RWPE2 (cell line): ENCODE measurements around the gene COL21A1.

Experiments used
- ATAC-seq: fragments of 200-7000 bp; cut with Tn5 transposase; 3 replicates; pipeline ENCODE4 v1.9.1; 2021; ENCODE audit warnings: low read depth
- DNase-seq: peaks from one replicate; pipeline ENCODE4 v3.0.0-alpha.2; 2020; ENCODE audit warnings: low spot score
- H3K27ac ChIP-seq: fragments of 450-650 bp; 2 replicates; pipeline ENCODE4 v1.5.1; 2017; ENCODE audit warnings: mild to moderate bottlenecking; ENCODE audit not compliant: poor library complexity, severe bottlenecking
- H3K27me3 ChIP-seq: fragments of 250-450 bp; sonication (Bioruptor Pico); 2 replicates; pipeline ENCODE4 v1.5.1; 2021; ENCODE audit warnings: mild to moderate bottlenecking, moderate library complexity; ENCODE audit not compliant: insufficient read depth, poor library complexity, severe bottlenecking
- H3K36me3 ChIP-seq: fragments of 250-450 bp; sonication (Bioruptor Pico); 2 replicates; pipeline ENCODE4 v1.5.1; 2020; ENCODE audit warnings: low read depth, mild to moderate bottlenecking, moderate library complexity
- H3K4me1 ChIP-seq: fragments of 250-450 bp; sonication (Bioruptor Pico); 2 replicates; pipeline ENCODE4 v1.5.1; 2021; ENCODE audit warnings: mild to moderate bottlenecking, moderate library complexity; ENCODE audit not compliant: insufficient read depth, poor library complexity, severe bottlenecking
- H3K4me3 ChIP-seq: fragments of 250-450 bp; sonication (Bioruptor Pico); 2 replicates; pipeline ENCODE4 v1.5.1; 2021; ENCODE audit warnings: mild to moderate bottlenecking, moderate library complexity; ENCODE audit not compliant: severe bottlenecking
- H3K9me3 ChIP-seq: fragments of 250-450 bp; sonication (Bioruptor Pico); 2 replicates; pipeline ENCODE4 v1.5.1; 2021; ENCODE audit warnings: mild to moderate bottlenecking, moderate library complexity; ENCODE audit not compliant: severe bottlenecking
- CTCF ChIP-seq: fragments of 450-650 bp; IDR thresholded peaks from one replicate; pipeline ENCODE4 v1.5.1; 2017; ENCODE audit warnings: mild to moderate bottlenecking, moderate library complexity; ENCODE audit not compliant: poor library complexity, severe bottlenecking

COL21A1 gene

GRCh38 chr6:56246881-56247653 lies at the start of gene COL21A1:
Gene COL21A1 (minus strand): TSS chr6:56247580. CDS start chr6:56182618, 64,962 bp downstream.
- no peak for TF ChIP-seq CTCF
- Histone ChIP-seq H3K27me3 (no peaks in the 10 kb centered on the region), H3K9me3 (no peaks in the 10 kb centered on the region), H3K27ac (no peak within 1 kb of the TSS), H3K36me3 (no peaks in the 10 kb centered on the region), H3K4me1 (peaks cover 29% of the 10 kb centered on the region), H3K4me3 (peak within 1 kb of the TSS; percentile 2)
- peak; percentile 64 for ATAC-seq
- DNase-seq, result no peak

- DNase-seq (no peak), ATAC-seq (no peak)
- Histone ChIP-seq H3K27me3 (no peaks in the 10 kb centered on the region), H3K4me1 (peaks cover 12% of the 10 kb centered on the region), H3K27ac (no peak overlapping the region), H3K36me3 (no peaks in the 10 kb centered on the region), H3K4me3 (no peak overlapping the region), H3K9me3 (no peaks in the 10 kb centered on the region)
- no peak for TF ChIP-seq CTCF
Measured at GRCh38 chr6:56293781-56294180, 46.4 kb upstream of the COL21A1 start.

GRCh38 chr6:56292505-56293181 lies 45.3 kb upstream of the COL21A1 start:
- no peak overlapping the region for H3K4me3 ChIP-seq

GRCh38 chr6:56291302-56291917 lies 44.0 kb upstream of the COL21A1 start:
- Histone ChIP-seq H3K4me3 (no peak overlapping the region), H3K27ac (no peak overlapping the region), H3K36me3 (no peaks in the 10 kb centered on the region), H3K27me3 (no peaks in the 10 kb centered on the region), H3K4me1 (no peaks in the 10 kb centered on the region), H3K9me3 (no peaks in the 10 kb centered on the region)
- DNase-seq, result no peak
- TF ChIP-seq CTCF, result no peak
- ATAC-seq, result no peak

More at GRCh38 chr6:56292505-56293181, 45.3 kb upstream of the COL21A1 start:
- peak; percentile 81 for TF ChIP-seq CTCF
- Histone ChIP-seq H3K27ac (no peak overlapping the region), H3K4me1 (peaks cover 10% of the 10 kb centered on the region), H3K9me3 (no peaks in the 10 kb centered on the region), H3K27me3 (no peaks in the 10 kb centered on the region), H3K36me3 (no peaks in the 10 kb centered on the region)
- DNase-seq (no peak), ATAC-seq (peak; percentile 74)
